Measurements from ENCODE around the gene SCAMP5.

Gene SCAMP5

GRCh38 chr15:75021341-75021740, 26.0 kb downstream of the SCAMP5 start:
- H3K4me3 ChIP-seq (ENCODE audit: low read length in 2 of 2): no peak overlapping the region
- H3K4me1 ChIP-seq (ENCODE audit: control insufficient read depth, insufficient read depth, low read length): peaks cover 14% of the 10 kb centered on the region
- H3K27me3 ChIP-seq (ENCODE audit: control insufficient read depth in 1 of 2, insufficient read depth in 2 of 2, low read length in 2 of 2): no peaks in the 10 kb centered on the region
- H3K27ac ChIP-seq (ENCODE audit: low read length): no peak overlapping the region
- H3K36me3 ChIP-seq (ENCODE audit: control insufficient read depth in 2 of 2, insufficient read depth in 2 of 2, low read length in 2 of 2): no peaks in the 10 kb centered on the region
- no peaks in the 10 kb centered on the region for H3K9me3 ChIP-seq (ENCODE audit: control insufficient read depth in 2 of 2, low read length in 2 of 2)
- H3K9ac ChIP-seq (ENCODE audit: low read length in 2 of 2): no peak overlapping the region

GRCh38 chr15:75022783-75023180, 27.4 kb downstream of the SCAMP5 start:
- Histone ChIP-seq H3K9me3 (ENCODE audit: control insufficient read depth in 2 of 2, low read length in 2 of 2) (no peaks in the 10 kb centered on the region), H3K4me1 (ENCODE audit: control insufficient read depth, insufficient read depth, low read length) (peaks cover 14% of the 10 kb centered on the region), H3K9ac (ENCODE audit: low read length in 2 of 2) (no peak overlapping the region), H3K36me3 (ENCODE audit: control insufficient read depth in 2 of 2, insufficient read depth in 2 of 2, low read length in 2 of 2) (no peaks in the 10 kb centered on the region), H3K27ac (ENCODE audit: low read length) (peak overlapping the region; percentile 85), H3K27me3 (ENCODE audit: control insufficient read depth in 1 of 2, insufficient read depth in 2 of 2, low read length in 2 of 2) (no peaks in the 10 kb centered on the region), H3K4me3 (ENCODE audit: low read length in 2 of 2) (no peak overlapping the region)

- peak within 1 kb of the TSS; percentile 85 for H3K27ac ChIP-seq (ENCODE audit: low read length)
- H3K4me3 ChIP-seq (ENCODE audit: low read length in 2 of 2): peak within 1 kb of the TSS; percentile 97 to 99
- peaks cover 14% of the 10 kb centered on the region for H3K4me1 ChIP-seq (ENCODE audit: control insufficient read depth, insufficient read depth, low read length)
- peaks cover 0 to under 1% of the 10 kb centered on the region in 2 donors for H3K36me3 ChIP-seq (ENCODE audit: control insufficient read depth in 2 of 2, insufficient read depth in 2 of 2, low read length in 2 of 2)
- H3K27me3 ChIP-seq (ENCODE audit: control insufficient read depth in 1 of 2, insufficient read depth in 2 of 2, low read length in 2 of 2): no peaks in the 10 kb centered on the region
- H3K9ac ChIP-seq (ENCODE audit: low read length in 2 of 2): peak within 1 kb of the TSS; percentile 96 to 100
- no peaks in the 10 kb centered on the region for H3K9me3 ChIP-seq (ENCODE audit: control insufficient read depth in 2 of 2, low read length in 2 of 2)
These were observed 28.0 kb downstream of the SCAMP5 start, which contains the start of gene PPCDC for GRCh38 chr15:75023181-75023871. TSS of gene PPCDC (plus strand) at chr15:75023590. CDS start at chr15:75028319, 4,729 bp downstream.

GRCh38 chr15:75023872-75024636, 28.7 kb downstream of the SCAMP5 start:
- peak overlapping the region; percentile 97 to 99 for H3K4me3 ChIP-seq (ENCODE audit: low read length in 2 of 2)
- H3K9ac ChIP-seq (ENCODE audit: low read length in 2 of 2): peak overlapping the region; percentile 96 to 100
- no peaks in the 10 kb centered on the region for H3K27me3 ChIP-seq (ENCODE audit: control insufficient read depth in 1 of 2, insufficient read depth in 2 of 2, low read length in 2 of 2)
- H3K36me3 ChIP-seq (ENCODE audit: control insufficient read depth in 2 of 2, insufficient read depth in 2 of 2, low read length in 2 of 2): peaks cover 0 to 3% of the 10 kb centered on the region in 2 donors
- H3K27ac ChIP-seq (ENCODE audit: low read length): peak overlapping the region; percentile 85
- H3K9me3 ChIP-seq (ENCODE audit: control insufficient read depth in 2 of 2, low read length in 2 of 2): no peaks in the 10 kb centered on the region
- H3K4me1 ChIP-seq (ENCODE audit: control insufficient read depth, insufficient read depth, low read length): peaks cover 17% of the 10 kb centered on the region

GRCh38 chr15:75025107-75025506, 29.7 kb downstream of the SCAMP5 start:
- Histone ChIP-seq H3K9me3 (ENCODE audit: control insufficient read depth in 2 of 2, low read length in 2 of 2) (no peaks in the 10 kb centered on the region), H3K36me3 (ENCODE audit: control insufficient read depth in 2 of 2, insufficient read depth in 2 of 2, low read length in 2 of 2) (peaks cover 0 to 3% of the 10 kb centered on the region in 2 donors), H3K27me3 (ENCODE audit: control insufficient read depth in 1 of 2, insufficient read depth in 2 of 2, low read length in 2 of 2) (no peaks in the 10 kb centered on the region), H3K4me3 (ENCODE audit: low read length in 2 of 2) (no peak overlapping the region), H3K4me1 (ENCODE audit: control insufficient read depth, insufficient read depth, low read length) (peaks cover 27% of the 10 kb centered on the region), H3K9ac (ENCODE audit: low read length in 2 of 2) (peak overlapping the region in 1 of 2 donors; percentile 42), H3K27ac (ENCODE audit: low read length) (no peak overlapping the region)

- no peak overlapping the region for H3K4me3 ChIP-seq (ENCODE audit: low read length in 2 of 2)
- no peaks in the 10 kb centered on the region for H3K9me3 ChIP-seq (ENCODE audit: control insufficient read depth in 2 of 2, low read length in 2 of 2)
- H3K27me3 ChIP-seq (ENCODE audit: control insufficient read depth in 1 of 2, insufficient read depth in 2 of 2, low read length in 2 of 2): no peaks in the 10 kb centered on the region
- H3K27ac ChIP-seq (ENCODE audit: low read length): no peak overlapping the region
- H3K4me1 ChIP-seq (ENCODE audit: control insufficient read depth, insufficient read depth, low read length): peaks cover 32% of the 10 kb centered on the region
- peaks cover 0 to 3% of the 10 kb centered on the region in 2 donors for H3K36me3 ChIP-seq (ENCODE audit: control insufficient read depth in 2 of 2, insufficient read depth in 2 of 2, low read length in 2 of 2)
- H3K9ac ChIP-seq (ENCODE audit: low read length in 2 of 2): no peak overlapping the region
These were observed 30.3 kb downstream of the SCAMP5 start for GRCh38 chr15:75025548-75026260.

GRCh38 chr15:75027551-75027950, 32.2 kb downstream of the SCAMP5 start:
- no peak overlapping the region for H3K9ac ChIP-seq (ENCODE audit: low read length in 2 of 2)
- no peaks in the 10 kb centered on the region for H3K27me3 ChIP-seq (ENCODE audit: control insufficient read depth in 1 of 2, insufficient read depth in 2 of 2, low read length in 2 of 2)
- H3K4me3 ChIP-seq (ENCODE audit: low read length in 2 of 2): no peak overlapping the region
- no peaks in the 10 kb centered on the region for H3K9me3 ChIP-seq (ENCODE audit: control insufficient read depth in 2 of 2, low read length in 2 of 2)
- H3K36me3 ChIP-seq (ENCODE audit: control insufficient read depth in 2 of 2, insufficient read depth in 2 of 2, low read length in 2 of 2): peaks cover 0 to 3% of the 10 kb centered on the region in 2 donors
- no peak overlapping the region for H3K27ac ChIP-seq (ENCODE audit: low read length)
- H3K4me1 ChIP-seq (ENCODE audit: control insufficient read depth, insufficient read depth, low read length): peaks cover 34% of the 10 kb centered on the region

GRCh38 chr15:75028991-75029377, 33.6 kb downstream of the SCAMP5 start:
- Histone ChIP-seq H3K27me3 (ENCODE audit: control insufficient read depth in 1 of 2, insufficient read depth in 2 of 2, low read length in 2 of 2) (no peaks in the 10 kb centered on the region), H3K27ac (ENCODE audit: low read length) (peak overlapping the region; percentile 24), H3K4me1 (ENCODE audit: control insufficient read depth, insufficient read depth, low read length) (peaks cover 28% of the 10 kb centered on the region), H3K9me3 (ENCODE audit: control insufficient read depth in 2 of 2, low read length in 2 of 2) (no peaks in the 10 kb centered on the region), H3K4me3 (ENCODE audit: low read length in 2 of 2) (no peak overlapping the region), H3K9ac (ENCODE audit: low read length in 2 of 2) (peak overlapping the region; percentile 14 to 51), H3K36me3 (ENCODE audit: control insufficient read depth in 2 of 2, insufficient read depth in 2 of 2, low read length in 2 of 2) (peaks cover 0 to 3% of the 10 kb centered on the region in 2 donors)

GRCh38 chr15:75029378-75030022, 34.1 kb downstream of the SCAMP5 start:
- H3K36me3 ChIP-seq (ENCODE audit: control insufficient read depth in 2 of 2, insufficient read depth in 2 of 2, low read length in 2 of 2): peaks cover 0 to 3% of the 10 kb centered on the region in 2 donors
- peak overlapping the region; percentile 44 to 47 for H3K9ac ChIP-seq (ENCODE audit: low read length in 2 of 2)
- H3K9me3 ChIP-seq (ENCODE audit: control insufficient read depth in 2 of 2, low read length in 2 of 2): no peaks in the 10 kb centered on the region
- peaks cover 25% of the 10 kb centered on the region for H3K4me1 ChIP-seq (ENCODE audit: control insufficient read depth, insufficient read depth, low read length)
- H3K27me3 ChIP-seq (ENCODE audit: control insufficient read depth in 1 of 2, insufficient read depth in 2 of 2, low read length in 2 of 2): no peaks in the 10 kb centered on the region
- H3K4me3 ChIP-seq (ENCODE audit: low read length in 2 of 2): peak overlapping the region; percentile 26 to 66
- peak overlapping the region; percentile 53 for H3K27ac ChIP-seq (ENCODE audit: low read length)

- Histone ChIP-seq H3K27ac (ENCODE audit: low read length) (peak overlapping the region; percentile 53), H3K4me1 (ENCODE audit: control insufficient read depth, insufficient read depth, low read length) (peaks cover 23% of the 10 kb centered on the region), H3K9ac (ENCODE audit: low read length in 2 of 2) (peak overlapping the region; percentile 42 to 44), H3K27me3 (ENCODE audit: control insufficient read depth in 1 of 2, insufficient read depth in 2 of 2, low read length in 2 of 2) (no peaks in the 10 kb centered on the region), H3K9me3 (ENCODE audit: control insufficient read depth in 2 of 2, low read length in 2 of 2) (no peaks in the 10 kb centered on the region), H3K36me3 (ENCODE audit: control insufficient read depth in 2 of 2, insufficient read depth in 2 of 2, low read length in 2 of 2) (peaks cover 0 to 3% of the 10 kb centered on the region in 2 donors), H3K4me3 (ENCODE audit: low read length in 2 of 2) (peak overlapping the region in 1 of 2 donors; percentile 66)
These were observed 34.7 kb downstream of the SCAMP5 start for GRCh38 chr15:75030023-75030413.
